Thymus (tissue), 11 donors: ENCODE measurements around the gene RITA1. TPM values are rescaled to one million over a fixed set of nuclear protein-coding genes. Genes with fewer than 3 reads are reported as not detected.
A peak's percentile ranks its signal among the peaks of the same experiment; 100 is the strongest.

Experiments
- DNase-seq, 9 donors: peaks; one replicate each; pipeline ENCODE4 v3.0.0-alpha.2; 2013; ENCODE audit warnings: low spot score in 9 of 9, low read depth in 6 of 9, missing footprints in 1 of 9
- H3K27ac ChIP-seq, 2 donors: one replicate each; pipeline ENCODE4 v1.5.1; 2013; ENCODE audit warnings: control low read depth in 1 of 2, low read depth in 1 of 2, low read length in 1 of 2, mild to moderate bottlenecking in 1 of 2, moderate library complexity in 1 of 2
- H3K27me3 ChIP-seq, 2 donors: one replicate each; pipeline ENCODE4 v1.5.1; 2013; ENCODE audit warnings: low read length in 1 of 2; ENCODE audit not compliant: control insufficient read depth in 2 of 2, insufficient read depth in 1 of 2
- H3K36me3 ChIP-seq, 2 donors: one replicate each; pipeline ENCODE4 v1.5.1; 2013; ENCODE audit warnings: low read length in 1 of 2, mild to moderate bottlenecking in 1 of 2, moderate library complexity in 1 of 2; ENCODE audit not compliant: control insufficient read depth in 2 of 2, insufficient read depth in 2 of 2
- H3K4me1 ChIP-seq, 2 donors: one replicate each; pipeline ENCODE4 v1.5.1; 2013; ENCODE audit warnings: low read length in 2 of 2; ENCODE audit not compliant: control insufficient read depth in 2 of 2, insufficient read depth in 2 of 2
- H3K4me3 ChIP-seq, 2 donors: one replicate each; pipeline ENCODE4 v1.5.1; 2013; ENCODE audit warnings: low read length in 2 of 2, control low read depth in 1 of 2, mild to moderate bottlenecking in 1 of 2
- H3K9me3 ChIP-seq, 2 donors: one replicate each; pipeline ENCODE4 v1.5.1; 2013; ENCODE audit warnings: low read length in 1 of 2, mild to moderate bottlenecking in 1 of 2; ENCODE audit not compliant: control insufficient read depth in 2 of 2, insufficient read depth in 1 of 2
- WGBS: extraction: QIAGEN DNeasy Blood & Tissue Kit; methylation state at CpG from one replicate; pipeline ENCODE4 v1.1.7; 2013; 5-methylcytosine and 5-hydroxymethylcytosine counted together
- polyA plus RNA-seq: library from polyadenylated mRNA; stranded (reverse); fragments of 200-250 nt; gene quantifications from one replicate; pipeline ENCODE4 v1.2.3, GENCODE V29; 2013
- total RNA-seq: library from RNA; stranded (reverse); fragments of 120-200 nt; gene quantifications from one replicate; pipeline ENCODE4 v1.2.4, GENCODE V29; 2013
- donor health status: healthy.

Gene RITA1
- total and polyA plus RNA-seq, 2 donors = 8.5 to 18.3 TPM

DNA sequence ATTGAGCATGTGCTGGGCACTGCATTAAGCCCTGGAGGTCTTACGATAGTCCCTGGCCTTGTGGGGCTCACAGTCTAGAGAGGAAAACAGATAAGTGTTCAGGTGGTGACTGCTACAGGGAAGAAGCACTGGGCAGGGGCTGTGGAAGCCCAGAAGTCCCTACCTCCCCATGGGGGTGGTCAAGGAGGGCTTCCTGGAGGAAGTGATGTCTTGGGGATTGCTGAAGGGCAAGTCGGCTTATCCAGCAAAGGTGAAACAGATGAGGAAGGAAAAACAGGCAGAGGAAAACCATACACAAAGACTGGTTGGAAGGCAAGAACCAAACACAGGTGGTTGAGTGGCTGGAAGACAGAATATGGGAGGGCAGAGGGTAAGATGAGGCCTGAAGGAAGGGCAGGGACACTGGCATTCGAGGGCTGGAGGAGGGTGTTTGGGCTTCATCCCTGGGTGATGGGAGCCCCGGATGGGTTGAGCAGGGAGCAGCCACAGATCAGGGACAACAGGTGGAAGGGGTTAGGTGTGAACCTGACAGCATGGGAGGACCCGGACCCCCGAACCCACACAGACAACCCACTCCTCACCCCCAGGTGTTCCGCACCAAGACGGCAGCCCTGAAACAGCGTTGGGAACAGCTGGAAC is 33.2 kb upstream of the RITA1 start:
- H3K9me3 ChIP-seq = no peaks in the 10 kb centered on the region
- 32% methylated on average over 9 of the region's 9 CpGs for WGBS
- no peak overlapping the region for H3K4me3 ChIP-seq
- DNase-seq = no peak
- peaks cover 13 to 59% of the 10 kb centered on the region in 2 donors for H3K27me3 ChIP-seq
- H3K27ac ChIP-seq = no peak overlapping the region
- peaks cover 0 to 32% of the 10 kb centered on the region in 2 donors for H3K4me1 ChIP-seq
- peaks cover under 1 to 1% of the 10 kb centered on the region in 2 donors for H3K36me3 ChIP-seq

GRCh38 chr12:113152835-113153814 is 32.4 kb upstream of the RITA1 start:
- Histone ChIP-seq H3K36me3 (peaks cover 4 to 10% of the 10 kb centered on the region in 2 donors), H3K27ac (no peak overlapping the region), H3K4me1 (peaks cover 0 to 32% of the 10 kb centered on the region in 2 donors), H3K4me3 (peak overlapping the region; percentile 32 to 33), H3K9me3 (no peaks in the 10 kb centered on the region), H3K27me3 (peaks cover 13 to 59% of the 10 kb centered on the region in 2 donors)
- DNase-seq = peak in 4 of 9 donors; percentile 50 to 78 (median 60)
- 7% methylated on average over 70 of the region's 70 CpGs for WGBS

- H3K4me1 ChIP-seq = peaks cover 0 to 31% of the 10 kb centered on the region in 2 donors
- H3K9me3 ChIP-seq = no peaks in the 10 kb centered on the region
- 6% methylated on average over 51 of the region's 51 CpGs for WGBS
- H3K36me3 ChIP-seq = peaks cover 18 to 23% of the 10 kb centered on the region in 2 donors
- no peak overlapping the region for H3K27ac ChIP-seq
- peak overlapping the region in 1 of 2 donors; percentile 2 for H3K4me3 ChIP-seq
- peak in 1 of 9 donors; percentile 38 for DNase-seq
- H3K27me3 ChIP-seq = peaks cover 13 to 55% of the 10 kb centered on the region in 2 donors
Measured at GRCh38 chr12:113154351-113154973, 31.1 kb upstream of the RITA1 start.

- Histone ChIP-seq H3K36me3 (peaks cover 19 to 29% of the 10 kb centered on the region in 2 donors), H3K27ac (no peak overlapping the region), H3K27me3 (peaks cover 13 to 51% of the 10 kb centered on the region in 2 donors), H3K9me3 (no peaks in the 10 kb centered on the region), H3K4me3 (no peak overlapping the region), H3K4me1 (peaks cover 0 to 27% of the 10 kb centered on the region in 2 donors)
- DNase-seq = no peak
- 88% methylated on average over 12 of the region's 12 CpGs for WGBS
Measured at GRCh38 chr12:113155060-113155459, 30.5 kb upstream of the RITA1 start.

- DNase-seq = no peak
- H3K27me3 ChIP-seq = peaks cover 13 to 45% of the 10 kb centered on the region in 2 donors
- H3K4me3 ChIP-seq = no peak overlapping the region
- WGBS = 19% methylated on average over 7 of the region's 7 CpGs
- H3K9me3 ChIP-seq = no peaks in the 10 kb centered on the region
- peaks cover 21 to 35% of the 10 kb centered on the region in 2 donors for H3K36me3 ChIP-seq
- peaks cover 0 to 27% of the 10 kb centered on the region in 2 donors for H3K4me1 ChIP-seq
- no peak overlapping the region for H3K27ac ChIP-seq
Measured at GRCh38 chr12:113155646-113156045, 29.9 kb upstream of the RITA1 start.

DNA sequence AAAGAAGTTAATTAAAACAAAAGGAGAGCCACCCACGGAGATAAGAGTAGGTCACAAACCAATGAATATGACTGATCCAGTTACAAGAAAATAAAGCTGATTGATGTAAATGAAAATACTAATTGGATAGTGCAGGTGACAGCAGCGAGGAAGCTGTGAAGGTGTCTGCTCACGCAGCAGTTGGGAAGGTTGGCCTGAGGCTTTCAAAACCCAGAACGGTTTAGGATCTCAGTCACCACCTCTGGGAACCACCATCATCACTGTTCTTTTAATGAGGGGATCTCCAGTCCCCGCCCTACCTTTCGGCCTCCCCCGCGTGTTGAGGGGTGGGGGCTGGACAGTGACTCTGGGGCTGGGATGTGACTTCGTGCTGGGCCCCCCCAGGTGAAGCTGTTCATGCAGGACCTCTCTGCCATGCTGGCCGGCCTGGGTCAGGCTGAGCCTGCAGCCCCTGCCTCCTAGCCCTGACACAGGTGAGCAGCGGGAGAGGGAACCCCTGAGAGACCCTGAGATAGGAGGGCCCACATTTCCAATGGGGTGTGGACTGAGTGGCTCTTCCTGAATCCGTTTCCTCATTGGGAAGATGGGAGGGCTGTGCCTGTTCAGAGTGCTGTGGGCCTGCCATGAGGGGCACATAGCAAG is 28.2 kb upstream of the RITA1 start:
- DNase-seq = no peak
- Histone ChIP-seq H3K4me3 (no peak overlapping the region), H3K27me3 (peaks cover 13 to 34% of the 10 kb centered on the region in 2 donors), H3K9me3 (no peaks in the 10 kb centered on the region), H3K4me1 (peaks cover 0 to 25% of the 10 kb centered on the region in 2 donors), H3K27ac (no peak overlapping the region), H3K36me3 (peaks cover 34 to 50% of the 10 kb centered on the region in 2 donors)
- 98% methylated on average over 12 of the region's 12 CpGs for WGBS

- Histone ChIP-seq H3K9me3 (no peaks in the 10 kb centered on the region), H3K36me3 (peaks cover 47 to 63% of the 10 kb centered on the region in 2 donors), H3K4me1 (peaks cover 0 to 12% of the 10 kb centered on the region in 2 donors), H3K27ac (no peak overlapping the region), H3K27me3 (peaks cover 12 to 22% of the 10 kb centered on the region in 2 donors), H3K4me3 (no peak overlapping the region)
- WGBS = 98% methylated on average over 26 of the region's 26 CpGs
- no peak for DNase-seq
Measured at GRCh38 chr12:113158439-113159203, 26.9 kb upstream of the RITA1 start.

GRCh38 chr12:113159937-113160336 is 25.6 kb upstream of the RITA1 start:
- WGBS = 95% methylated on average over 7 of the region's 7 CpGs
- no peak overlapping the region for H3K27ac ChIP-seq
- no peaks in the 10 kb centered on the region for H3K4me1 ChIP-seq
- no peak for DNase-seq
- peaks cover 54 to 70% of the 10 kb centered on the region in 2 donors for H3K36me3 ChIP-seq
- H3K9me3 ChIP-seq = no peaks in the 10 kb centered on the region
- H3K27me3 ChIP-seq = peaks cover 2 to 8% of the 10 kb centered on the region in 2 donors
- H3K4me3 ChIP-seq = no peak overlapping the region
